Right ventricle myocardium superior (tissue), 1 donor: ENCODE results near the gene PLCH2. TPM values are rescaled to one million over a fixed set of nuclear protein-coding genes. Genes with fewer than 3 reads are reported as not detected.

Source experiments
- ATAC-seq: fragments of 200-7000 bp; cut with Tn5 transposase; one replicate; pipeline ENCODE4 v1.9.1; 2020; ENCODE audit warnings: mild to moderate bottlenecking; ENCODE audit not compliant: poor library complexity
- DNase-seq: peaks from one replicate; pipeline ENCODE4 v3.0.0-alpha.2; 2020
- intact Hi-C: fragments of 100-400 bp; cut with DNase I; formaldehyde crosslinking; loops from one replicate; pipeline ENCODE4 v1.11.2; 2022
- long read RNA-seq: library from polyadenylated mRNA; unstranded; transcript quantifications from one replicate; pipeline ENCODE4 v2.0.0, GENCODE V29; 2021
- total RNA-seq: library from RNA; stranded (reverse); fragmentation: NEBNext Ultra II Directional; extraction: Animal tissue kit (Norgen Biotek cat#: 25700); gene quantifications from one replicate; pipeline ENCODE4 v1.2.1, GENCODE V29; 2021
- donor health status: DM: no; HTN: yes; CAD: no; lungs with severe emphysema.

The PLCH2 gene, protein sequence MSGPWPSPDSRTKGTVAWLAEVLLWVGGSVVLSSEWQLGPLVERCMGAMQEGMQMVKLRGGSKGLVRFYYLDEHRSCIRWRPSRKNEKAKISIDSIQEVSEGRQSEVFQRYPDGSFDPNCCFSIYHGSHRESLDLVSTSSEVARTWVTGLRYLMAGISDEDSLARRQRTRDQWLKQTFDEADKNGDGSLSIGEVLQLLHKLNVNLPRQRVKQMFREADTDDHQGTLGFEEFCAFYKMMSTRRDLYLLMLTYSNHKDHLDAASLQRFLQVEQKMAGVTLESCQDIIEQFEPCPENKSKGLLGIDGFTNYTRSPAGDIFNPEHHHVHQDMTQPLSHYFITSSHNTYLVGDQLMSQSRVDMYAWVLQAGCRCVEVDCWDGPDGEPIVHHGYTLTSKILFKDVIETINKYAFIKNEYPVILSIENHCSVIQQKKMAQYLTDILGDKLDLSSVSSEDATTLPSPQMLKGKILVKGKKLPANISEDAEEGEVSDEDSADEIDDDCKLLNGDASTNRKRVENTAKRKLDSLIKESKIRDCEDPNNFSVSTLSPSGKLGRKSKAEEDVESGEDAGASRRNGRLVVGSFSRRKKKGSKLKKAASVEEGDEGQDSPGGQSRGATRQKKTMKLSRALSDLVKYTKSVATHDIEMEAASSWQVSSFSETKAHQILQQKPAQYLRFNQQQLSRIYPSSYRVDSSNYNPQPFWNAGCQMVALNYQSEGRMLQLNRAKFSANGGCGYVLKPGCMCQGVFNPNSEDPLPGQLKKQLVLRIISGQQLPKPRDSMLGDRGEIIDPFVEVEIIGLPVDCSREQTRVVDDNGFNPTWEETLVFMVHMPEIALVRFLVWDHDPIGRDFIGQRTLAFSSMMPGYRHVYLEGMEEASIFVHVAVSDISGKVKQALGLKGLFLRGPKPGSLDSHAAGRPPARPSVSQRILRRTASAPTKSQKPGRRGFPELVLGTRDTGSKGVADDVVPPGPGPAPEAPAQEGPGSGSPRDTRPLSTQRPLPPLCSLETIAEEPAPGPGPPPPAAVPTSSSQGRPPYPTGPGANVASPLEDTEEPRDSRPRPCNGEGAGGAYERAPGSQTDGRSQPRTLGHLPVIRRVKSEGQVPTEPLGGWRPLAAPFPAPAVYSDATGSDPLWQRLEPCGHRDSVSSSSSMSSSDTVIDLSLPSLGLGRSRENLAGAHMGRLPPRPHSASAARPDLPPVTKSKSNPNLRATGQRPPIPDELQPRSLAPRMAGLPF (N-terminal part only)
- total RNA-seq = 0.13 TPM
- long read RNA-seq = 0 reads

GRCh38 chr1:2476061-2476999 is at the start of gene PLCH2:
Gene PLCH2, plus strand, starts transcription at chr1:2476289. Its CDS starts 300 bp downstream, at chr1:2476589.
- intact Hi-C loops = no loop called here
- ATAC-seq (no peak), DNase-seq (no peak)

- DNase-seq (no peak), ATAC-seq (no peak)
- intact Hi-C loops = loop anchor here (10.0 kb wide), 1 partner anchor 198 kb away; no protein-coding TSS in a partner anchor
Measured at GRCh38 chr1:2426540-2426939, 49.5 kb upstream of the PLCH2 start.

DNA sequence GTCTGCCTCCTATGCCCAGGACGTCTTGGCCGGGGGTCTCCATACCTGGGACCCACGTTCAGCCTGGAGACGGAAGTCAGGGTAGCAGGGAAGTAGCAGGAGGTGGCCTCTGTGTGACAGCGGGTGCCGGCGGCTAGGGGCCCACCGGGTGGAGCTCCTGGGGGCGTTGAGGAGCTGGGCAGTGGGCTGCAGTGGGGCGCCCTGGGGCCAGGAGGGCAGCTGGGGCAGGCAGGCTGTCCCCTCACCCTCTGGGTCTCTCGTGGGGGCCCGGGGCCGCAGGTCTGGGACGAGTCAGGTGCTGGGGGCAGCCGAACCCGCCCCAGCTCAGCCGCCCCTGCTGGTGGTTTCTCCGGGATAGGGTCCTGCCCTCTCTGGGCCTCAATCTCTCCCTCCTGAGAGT is 49.0 kb upstream of the PLCH2 start:
- intact Hi-C loops = loop anchor here (10.0 kb wide), 1 partner anchor 198 kb away; no protein-coding TSS in a partner anchor
- DNase-seq = no peak
- ATAC-seq = no peak

DNA sequence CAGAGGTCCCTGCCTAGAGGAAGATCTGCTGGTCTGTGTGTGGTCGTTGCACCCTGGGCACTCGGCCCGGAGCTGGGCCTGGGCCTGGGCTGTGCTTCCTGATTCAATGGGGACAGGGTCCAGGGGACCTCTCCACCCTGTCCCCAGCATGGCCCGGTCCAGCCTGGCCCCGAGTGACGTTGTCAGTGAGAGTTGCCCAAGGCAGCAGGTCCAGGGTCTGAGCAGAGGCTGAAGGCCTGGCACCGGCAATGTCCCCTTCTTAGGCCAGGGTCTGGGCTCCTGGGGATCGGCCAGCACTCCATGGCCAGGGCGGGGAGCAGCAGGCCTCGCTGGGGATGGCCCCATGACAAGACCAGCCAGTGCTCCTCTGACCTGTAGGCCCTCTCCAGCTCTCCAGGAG is 48.1 kb upstream of the PLCH2 start:
- ATAC-seq (no peak), DNase-seq (no peak)
- intact Hi-C loops = loop anchor here (10.0 kb wide), 1 partner anchor 197 kb away; no protein-coding TSS in a partner anchor

- intact Hi-C loops = loop anchor here (10.0 kb wide), 1 partner anchor 196 kb away; no protein-coding TSS in a partner anchor
- DNase-seq (no peak), ATAC-seq (no peak)
Measured at GRCh38 chr1:2428490-2428889, 47.6 kb upstream of the PLCH2 start.

GRCh38 chr1:2429780-2430591 is 46.1 kb upstream of the PLCH2 start:
- ATAC-seq = no peak
- intact Hi-C loops = loop anchor here (10.0 kb wide), 1 partner anchor 195 kb away; no protein-coding TSS in a partner anchor

GRCh38 chr1:2430592-2430973 is 45.5 kb upstream of the PLCH2 start:
- intact Hi-C loops = no loop called here

More at GRCh38 chr1:2429780-2430591, 46.1 kb upstream of the PLCH2 start:
- no peak for DNase-seq

DNA sequence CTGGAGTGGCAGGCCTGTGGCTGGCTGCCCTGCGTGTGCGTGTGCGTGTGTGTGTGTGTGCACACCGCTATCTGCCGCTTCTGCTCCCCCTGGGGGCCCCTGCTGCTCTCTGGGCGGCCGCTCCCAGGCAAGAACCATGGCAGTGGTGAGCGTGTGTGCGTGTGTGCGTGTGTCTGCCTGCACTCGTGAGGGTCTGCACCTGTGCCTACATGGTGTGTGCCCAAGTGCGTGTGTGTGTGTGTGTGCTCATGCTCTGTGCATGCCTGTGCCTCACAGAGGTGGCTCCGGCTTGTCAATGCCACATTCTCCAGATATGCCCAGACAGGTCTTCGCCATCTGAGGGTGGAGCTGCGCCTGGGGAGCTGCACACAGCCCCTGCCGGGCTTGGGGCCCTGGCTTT is 45.0 kb upstream of the PLCH2 start:
- DNase-seq (no peak), ATAC-seq (no peak)

More at GRCh38 chr1:2430592-2430973, 45.5 kb upstream of the PLCH2 start:
- ATAC-seq = no peak
- no peak for DNase-seq

GRCh38 chr1:2431518-2431917 is 44.6 kb upstream of the PLCH2 start:
- DNase-seq (no peak), ATAC-seq (no peak)
- intact Hi-C loops = no loop called here

More for the DNA sequence above, 45.0 kb upstream of the PLCH2 start:
- intact Hi-C loops = no loop called here

DNA sequence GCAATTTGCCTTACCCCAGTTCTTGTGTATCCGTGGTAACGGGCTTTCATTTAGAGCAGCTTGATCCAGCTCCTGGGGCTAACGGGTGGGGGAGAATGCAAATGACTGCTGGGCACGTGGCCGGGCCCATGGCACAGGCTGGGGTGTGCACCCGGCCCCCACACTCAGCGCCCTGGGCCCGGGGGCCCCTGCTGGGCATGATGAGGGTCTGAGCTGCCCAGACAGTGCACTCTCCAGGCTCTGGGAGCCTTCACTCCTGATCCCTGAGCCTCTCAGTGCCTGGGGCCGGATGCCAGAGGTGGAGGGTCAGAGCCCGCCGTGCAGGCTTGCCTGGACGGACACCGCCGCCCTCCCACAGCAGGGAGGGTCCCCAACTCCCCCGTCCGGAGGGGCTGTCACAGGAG is 43.6 kb upstream of the PLCH2 start:
- DNase-seq = no peak
- intact Hi-C loops = no loop called here
- ATAC-seq = no peak

DNA sequence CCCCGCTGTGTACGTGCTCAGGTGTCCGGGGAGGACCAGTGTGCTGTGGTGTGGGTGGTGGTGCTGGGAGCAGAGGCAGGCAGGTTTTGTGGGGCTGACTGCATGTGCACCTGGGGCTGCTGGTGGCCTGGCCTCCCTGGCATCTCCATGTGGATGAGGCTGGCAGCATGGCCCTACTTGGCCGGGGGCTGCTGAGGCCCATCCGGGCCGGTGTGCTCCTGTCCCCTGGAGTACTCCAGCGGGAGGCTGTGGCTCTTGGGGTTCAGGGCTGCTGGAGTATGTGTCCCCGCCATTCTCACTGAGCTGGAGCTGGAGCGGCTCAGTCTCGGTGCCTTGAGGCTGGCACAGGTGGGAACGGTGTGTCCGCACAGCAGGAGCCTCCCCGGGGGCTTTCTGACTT is 42.9 kb upstream of the PLCH2 start:
- intact Hi-C loops = no loop called here
- no peak for DNase-seq
- no peak for ATAC-seq

DNA sequence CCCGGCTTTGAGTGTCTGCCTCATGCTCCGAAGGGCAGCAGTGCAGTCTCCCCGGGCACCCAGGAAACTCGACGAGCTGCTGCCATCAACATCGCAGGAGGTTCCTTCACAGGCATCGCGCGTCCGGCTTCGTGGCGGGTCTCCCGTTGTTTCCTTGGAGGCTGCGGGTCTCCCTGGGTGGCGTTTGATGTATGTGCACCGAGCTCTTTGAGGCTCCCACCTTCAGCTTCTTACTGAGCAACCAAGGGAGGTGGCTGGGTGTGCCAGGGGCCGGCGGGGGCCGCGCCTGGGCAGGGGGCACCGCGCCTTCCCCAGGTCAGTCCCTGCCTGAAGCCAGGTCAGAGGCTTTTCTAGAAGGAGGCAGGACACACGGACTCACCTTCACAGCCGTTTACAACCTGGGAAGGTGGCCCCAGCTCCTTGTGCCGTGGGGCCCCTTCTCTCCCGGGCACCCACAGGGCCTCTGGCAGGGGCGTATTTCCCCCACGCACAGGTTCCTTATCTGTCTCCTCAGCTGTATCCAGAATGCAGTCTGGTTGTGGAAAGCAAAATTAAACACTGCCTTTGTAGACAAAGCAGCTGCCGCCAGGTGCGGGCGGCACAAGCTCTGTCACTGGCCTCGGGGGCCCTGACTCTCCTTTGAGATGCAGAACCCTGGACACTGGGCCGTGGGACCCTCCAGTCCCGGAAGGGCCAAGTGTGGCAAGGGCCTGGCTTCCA is 42.0 kb upstream of the PLCH2 start:
- intact Hi-C loops = no loop called here
- no peak for ATAC-seq
- no peak for DNase-seq

- ATAC-seq (no peak), DNase-seq (no peak)
- intact Hi-C loops = no loop called here
Measured at GRCh38 chr1:2435091-2435490, 41.0 kb upstream of the PLCH2 start.

DNA sequence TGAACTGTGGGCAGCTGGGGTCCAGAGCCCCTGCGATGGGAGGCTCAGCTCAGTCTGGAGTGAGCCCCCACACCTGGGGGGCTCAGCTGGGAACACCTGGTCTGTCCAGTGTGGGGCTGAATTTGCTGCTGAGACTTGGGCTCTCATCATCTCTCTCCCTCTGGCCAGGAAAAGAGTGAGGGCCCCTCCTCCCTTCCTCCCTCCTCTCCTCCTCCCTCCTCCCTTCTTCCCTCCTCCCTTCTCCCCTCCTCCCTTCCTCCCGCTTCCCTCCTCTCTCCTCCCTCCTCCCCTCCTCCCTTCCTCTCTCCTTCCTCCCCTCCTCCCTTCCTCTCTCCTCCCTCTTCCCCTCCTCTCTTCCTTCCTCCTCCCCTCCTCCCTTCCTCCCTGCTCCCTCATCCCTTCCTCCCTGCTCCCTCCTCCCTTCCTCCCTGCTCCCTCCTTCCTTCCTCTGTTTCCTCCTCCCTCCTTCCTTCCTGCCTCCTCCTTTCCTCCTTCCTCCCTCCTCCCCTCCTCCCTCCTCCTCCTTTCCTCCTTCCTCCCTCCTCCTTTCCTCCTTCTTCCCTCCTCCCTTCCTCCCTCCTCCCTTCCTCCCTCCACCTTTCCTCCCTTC is 40.2 kb upstream of the PLCH2 start:
- ATAC-seq = no peak
- intact Hi-C loops = no loop called here
- DNase-seq = no peak

GRCh38 chr1:2436876-2437275 is 39.2 kb upstream of the PLCH2 start:
- DNase-seq = no peak
- no peak for ATAC-seq
- intact Hi-C loops = no loop called here

DNA sequence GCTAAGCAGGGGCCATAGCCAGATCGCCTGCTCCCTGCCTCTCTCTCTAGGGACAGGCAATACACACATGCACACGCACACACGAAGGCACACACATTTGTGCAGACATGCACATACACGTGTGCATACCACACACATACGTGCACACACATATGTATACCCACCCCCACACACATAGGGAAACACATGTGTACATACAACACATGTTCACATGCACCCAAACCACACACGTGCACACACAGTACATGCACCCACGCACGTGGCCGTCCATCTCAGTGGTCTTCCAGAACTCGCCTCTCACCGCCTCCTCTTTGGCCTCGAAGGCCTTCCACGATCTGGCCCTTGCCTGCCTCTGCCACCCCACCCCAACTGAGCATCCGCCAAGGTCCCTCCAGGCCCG is 38.5 kb upstream of the PLCH2 start:
- no peak for DNase-seq
- intact Hi-C loops = no loop called here
- ATAC-seq = no peak
